Cardiac fibroblast (primary cell): Measurements from ENCODE around the gene BAZ2A.

Source experiments
- DNase-seq, 2 donors: peaks; one replicate each; pipeline versions ENCODE4 v3.0.0 to v3.0.0-alpha.2; 2010; ENCODE audit warnings: low read depth in 2 of 2
- H3K4me3 ChIP-seq, 2 donors: replicated peaks in 1 of 2; 1 replicate in 1 of 2; 2 replicates in 1 of 2; pipeline ENCODE4 v1.5.1; 2011; ENCODE audit warnings: low read depth in 2 of 2, low read length in 2 of 2, mild to moderate bottlenecking in 2 of 2, moderate library complexity in 1 of 2
- CTCF ChIP-seq: IDR thresholded peaks from one replicate; pipeline ENCODE4 v1.5.1; 2011; ENCODE audit warnings: low read depth, mild to moderate bottlenecking, low read length, inconsistent platforms

BAZ2A gene

GRCh38 chr12:56645201-56645716, 15.1 kb upstream of the BAZ2A start:
- peak overlapping the region; percentile 99 to 100 for H3K4me3 ChIP-seq
- DNase-seq, result peak in 1 of 2 donors; percentile 18
- TF ChIP-seq CTCF, result no peak

- peak; percentile 32 to 33 for DNase-seq
- H3K4me3 ChIP-seq, result peak overlapping the region; percentile 99 to 100
- TF ChIP-seq CTCF, result no peak
Measured at GRCh38 chr12:56644654-56645053, 14.5 kb upstream of the BAZ2A start.

- TF ChIP-seq CTCF, result no peak
- H3K4me3 ChIP-seq, result no peak overlapping the region
- DNase-seq, result no peak
Measured at GRCh38 chr12:56641219-56641618, 11.1 kb upstream of the BAZ2A start.

- DNase-seq, result no peak
- H3K4me3 ChIP-seq, result no peak overlapping the region
- no peak for TF ChIP-seq CTCF
Measured at GRCh38 chr12:56637621-56638020, 7.5 kb upstream of the BAZ2A start.

- DNase-seq, result peak; percentile 100
- peak; percentile 74 for TF ChIP-seq CTCF
- H3K4me3 ChIP-seq, result peak overlapping the region; percentile 83 to 95
Measured at GRCh38 chr12:56636675-56637540, 6.8 kb upstream of the BAZ2A start.

GRCh38 chr12:56635806-56636674, 5.9 kb upstream of the BAZ2A start:
- peak; percentile 90 to 91 for DNase-seq
- no peak for TF ChIP-seq CTCF
- H3K4me3 ChIP-seq, result peak overlapping the region; percentile 83 to 95
